Measurements from ENCODE around the gene ADGRB2. TPM values are rescaled to one million over a fixed set of nuclear protein-coding genes. Genes with fewer than 3 reads are reported as not detected.

The ADGRB2 gene
- total RNA-seq, 4 donors from 2014 or later = 2.4 to 14.3 (median 9.8) TPM

- Histone ChIP-seq H3K4me1 (no peaks in the 10 kb centered on the region), H3K4me3 (replicated peaks in 1 of 3) (no peak overlapping the region), H3K9me3 (no peaks in the 10 kb centered on the region), H3K27ac (no peak overlapping the region), H3K36me3 (no peaks in the 10 kb centered on the region), H3K27me3 (no peaks in the 10 kb centered on the region)
- 77 to 85% methylated on average over 6 to 9 of the region's 9 CpGs for WGBS, 2 donors
- intact Hi-C loops (cut with DNase I) = loop anchor here (10.0 kb wide), 2 partner anchors 235 to 405 kb away; no protein-coding TSS in a partner anchor
- DNase-seq = no peak
- TF ChIP-seq CTCF (IDR thresholded peaks at IDR 0.05) (no peak), POLR2A (IDR thresholded peaks at IDR 0.05) (no peak)
These were observed 35.2 kb upstream of the ADGRB2 start for GRCh38 chr1:31799196-31799894.

- Histone ChIP-seq H3K27me3 (no peaks in the 10 kb centered on the region), H3K9me3 (no peaks in the 10 kb centered on the region), H3K4me3 (replicated peaks in 1 of 3) (no peak overlapping the region), H3K27ac (no peak overlapping the region), H3K36me3 (no peaks in the 10 kb centered on the region), H3K4me1 (no peaks in the 10 kb centered on the region)
- no peak for DNase-seq
- WGBS, 2 donors = 44 to 65% methylated on average over 10 to 17 of the region's 17 CpGs
- intact Hi-C loops (cut with DNase I) = loop anchor here (10.0 kb wide), 2 partner anchors 234 to 404 kb away; no protein-coding TSS in a partner anchor
- TF ChIP-seq CTCF (IDR thresholded peaks at IDR 0.05) = no peak
- TF ChIP-seq POLR2A (IDR thresholded peaks at IDR 0.05) = no peak
These were observed 34.5 kb upstream of the ADGRB2 start for GRCh38 chr1:31798433-31799195.

GRCh38 chr1:31798086-31798432, 33.9 kb upstream of the ADGRB2 start:
- WGBS, 2 donors = 68 to 73% methylated on average over 6 to 8 of the region's 8 CpGs

GRCh38 chr1:31797216-31797615, 33.1 kb upstream of the ADGRB2 start:
- H3K27me3 ChIP-seq = no peaks in the 10 kb centered on the region
- H3K4me3 ChIP-seq (replicated peaks in 1 of 3) = no peak overlapping the region
- DNase-seq = no peak
- no peak overlapping the region for H3K27ac ChIP-seq
- no peaks in the 10 kb centered on the region for H3K36me3 ChIP-seq
- no peak for TF ChIP-seq CTCF (IDR thresholded peaks at IDR 0.05)
- no peak for TF ChIP-seq POLR2A (IDR thresholded peaks at IDR 0.05)
- 86 to 90% methylated on average over 5 of the region's 5 CpGs for WGBS, 2 donors
- no peaks in the 10 kb centered on the region for H3K9me3 ChIP-seq
- no peaks in the 10 kb centered on the region for H3K4me1 ChIP-seq
- intact Hi-C loops (cut with DNase I) = loop anchor here (10.0 kb wide), 2 partner anchors 232 to 402 kb away; no protein-coding TSS in a partner anchor

More at GRCh38 chr1:31798086-31798432, 33.9 kb upstream of the ADGRB2 start:
- H3K27me3 ChIP-seq = no peaks in the 10 kb centered on the region
- H3K36me3 ChIP-seq = no peaks in the 10 kb centered on the region
- H3K4me3 ChIP-seq (replicated peaks in 1 of 3) = no peak overlapping the region
- H3K4me1 ChIP-seq = no peaks in the 10 kb centered on the region
- TF ChIP-seq POLR2A (IDR thresholded peaks at IDR 0.05) (no peak), CTCF (IDR thresholded peaks at IDR 0.05) (no peak)
- H3K9me3 ChIP-seq = no peaks in the 10 kb centered on the region
- no peak overlapping the region for H3K27ac ChIP-seq
- intact Hi-C loops (cut with DNase I) = loop anchor here (10.0 kb wide), 2 partner anchors 233 to 403 kb away; no protein-coding TSS in a partner anchor
- no peak for DNase-seq

GRCh38 chr1:31796707-31797106, 32.6 kb upstream of the ADGRB2 start:
- H3K4me1 ChIP-seq = no peaks in the 10 kb centered on the region
- TF ChIP-seq CTCF (IDR thresholded peaks at IDR 0.05) (no peak), POLR2A (IDR thresholded peaks at IDR 0.05) (no peak)
- no peaks in the 10 kb centered on the region for H3K27me3 ChIP-seq
- 91 to 92% methylated on average over 7 of the region's 7 CpGs for WGBS, 2 donors
- H3K36me3 ChIP-seq = no peaks in the 10 kb centered on the region
- no peak overlapping the region for H3K4me3 ChIP-seq (replicated peaks in 1 of 3)
- H3K9me3 ChIP-seq = no peaks in the 10 kb centered on the region
- DNase-seq = no peak
- H3K27ac ChIP-seq = no peak overlapping the region
- intact Hi-C loops (cut with DNase I) = loop anchor here (10.0 kb wide), 2 partner anchors 232 to 402 kb away; no protein-coding TSS in a partner anchor
